ENCODE results near the gene PCDHB10.
"Not testable (repeated sequence)": the region's sequence is repeated elsewhere in the genome, so short reads cannot be mapped to it uniquely, and the experiment has no call there.

PCDHB10 gene

DNA sequence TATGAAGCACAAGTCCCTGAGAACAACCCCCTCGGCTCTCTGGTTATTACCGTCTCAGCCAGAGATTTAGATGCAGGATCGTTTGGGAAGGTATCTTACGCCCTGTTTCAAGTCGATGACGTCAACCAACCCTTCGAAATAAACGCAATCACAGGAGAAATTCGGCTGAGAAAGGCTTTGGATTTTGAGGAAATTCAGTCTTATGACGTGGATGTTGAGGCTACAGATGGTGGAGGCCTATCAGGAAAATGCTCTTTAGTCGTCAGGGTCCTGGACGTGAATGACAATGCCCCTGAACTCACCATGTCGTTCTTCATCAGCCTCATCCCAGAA is 41.2 kb upstream of the PCDHB10 start:
- H3K27me3 ChIP-seq (ENCODE audit: insufficient read depth, low read length, poor library complexity, severe bottlenecking) = no peaks in the 10 kb centered on the region
- H3K9me3 ChIP-seq (ENCODE audit: insufficient read depth, low read depth, low read length) = no peaks in the 10 kb centered on the region
- no peaks in the 10 kb centered on the region for H3K36me3 ChIP-seq (ENCODE audit: insufficient read depth, low read length)
- H3K9ac ChIP-seq (ENCODE audit: low read depth, low read length, poor library complexity, severe bottlenecking) = no peak overlapping the region
- H3K4me2 ChIP-seq (ENCODE audit: low read depth, low read length, poor library complexity, severe bottlenecking) = no peak overlapping the region
- TF ChIP-seq CTCF (conservative IDR thresholded peaks at IDR 0.05; ENCODE audit: low read length) (no peak), EZH2phosphoT487 (IDR thresholded peaks at IDR 0.05; ENCODE audit: borderline replicate concordance) (no peak)
- no peaks in the 10 kb centered on the region for H4K20me1 ChIP-seq (ENCODE audit: insufficient read depth, low read length, poor library complexity, severe bottlenecking)
- H3K4me1 ChIP-seq (ENCODE audit: insufficient read depth, low read length, poor library complexity, severe bottlenecking) = no peaks in the 10 kb centered on the region
- H3F3A ChIP-seq (ENCODE audit: low read depth) = no peaks in the 10 kb centered on the region
- H3K79me2 ChIP-seq (ENCODE audit: insufficient read depth, low read length) = no peaks in the 10 kb centered on the region
- no peaks in the 10 kb centered on the region for H3K9me2 ChIP-seq (replicated peaks; ENCODE audit: low read depth, low read length)
- H3K4me3 ChIP-seq (ENCODE audit: low read length, poor library complexity, severe bottlenecking) = no peak overlapping the region
- no peak overlapping the region for H2AFZ ChIP-seq (ENCODE audit: low read length)

DNA sequence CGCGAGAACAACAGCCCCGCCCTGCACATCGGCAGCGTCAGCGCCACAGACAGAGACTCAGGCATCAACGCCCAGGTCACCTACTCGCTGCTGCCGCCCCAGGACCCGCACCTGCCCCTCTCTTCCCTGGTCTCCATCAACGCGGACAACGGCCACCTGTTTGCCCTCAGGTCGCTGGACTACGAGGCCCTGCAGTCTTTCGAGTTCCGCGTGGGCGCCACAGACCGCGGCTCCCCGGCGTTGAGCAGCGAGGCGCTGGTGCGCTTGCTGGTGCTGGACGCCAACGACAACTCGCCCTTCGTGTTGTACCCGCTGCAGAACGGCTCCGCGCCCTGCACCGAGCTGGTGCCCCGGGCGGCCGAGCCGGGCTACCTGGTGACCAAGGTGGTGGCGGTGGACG is 40.5 kb upstream of the PCDHB10 start:
- H3K9me2 ChIP-seq (replicated peaks; ENCODE audit: low read depth, low read length) = not testable (repeated sequence)

GRCh38 chr5:141152096-141152495 is 40.1 kb upstream of the PCDHB10 start:
- not testable (repeated sequence) for H3K9ac ChIP-seq (ENCODE audit: low read depth, low read length, poor library complexity, severe bottlenecking); H3K27me3 ChIP-seq (ENCODE audit: insufficient read depth, low read length, poor library complexity, severe bottlenecking); H3K79me2 ChIP-seq (ENCODE audit: insufficient read depth, low read length); H3K9me3 ChIP-seq (ENCODE audit: insufficient read depth, low read depth, low read length); H4K20me1 ChIP-seq (ENCODE audit: insufficient read depth, low read length, poor library complexity, severe bottlenecking); H3K4me3 ChIP-seq (ENCODE audit: low read length, poor library complexity, severe bottlenecking); H3K36me3 ChIP-seq (ENCODE audit: insufficient read depth, low read length); H3K9me2 ChIP-seq (replicated peaks; ENCODE audit: low read depth, low read length); H2AFZ ChIP-seq (ENCODE audit: low read length); H3K4me2 ChIP-seq (ENCODE audit: low read depth, low read length, poor library complexity, severe bottlenecking); H3K4me1 ChIP-seq (ENCODE audit: insufficient read depth, low read length, poor library complexity, severe bottlenecking); H3F3A ChIP-seq (ENCODE audit: low read depth)

More for the DNA sequence above, 40.5 kb upstream of the PCDHB10 start:
- not testable (repeated sequence) for H3F3A ChIP-seq (ENCODE audit: low read depth); H3K4me2 ChIP-seq (ENCODE audit: low read depth, low read length, poor library complexity, severe bottlenecking); H4K20me1 ChIP-seq (ENCODE audit: insufficient read depth, low read length, poor library complexity, severe bottlenecking); H3K79me2 ChIP-seq (ENCODE audit: insufficient read depth, low read length); H3K4me3 ChIP-seq (ENCODE audit: low read length, poor library complexity, severe bottlenecking); H2AFZ ChIP-seq (ENCODE audit: low read length); H3K4me1 ChIP-seq (ENCODE audit: insufficient read depth, low read length, poor library complexity, severe bottlenecking); H3K36me3 ChIP-seq (ENCODE audit: insufficient read depth, low read length); H3K9me3 ChIP-seq (ENCODE audit: insufficient read depth, low read depth, low read length); H3K9ac ChIP-seq (ENCODE audit: low read depth, low read length, poor library complexity, severe bottlenecking); H3K27me3 ChIP-seq (ENCODE audit: insufficient read depth, low read length, poor library complexity, severe bottlenecking)

GRCh38 chr5:141155540-141156374 is 36.4 kb upstream of the PCDHB10 start:
- no peak overlapping the region for H3K4me3 ChIP-seq (ENCODE audit: low read length, poor library complexity, severe bottlenecking)
- no peaks in the 10 kb centered on the region for H3K36me3 ChIP-seq (ENCODE audit: insufficient read depth, low read length)
- 0 out of 2 replicates have a peak, but pooled peaks cover 4% of the 10 kb centered on the region for H3K9me3 ChIP-seq (ENCODE audit: insufficient read depth, low read depth, low read length)
- TF ChIP-seq EZH2phosphoT487 (IDR thresholded peaks at IDR 0.05; ENCODE audit: borderline replicate concordance) (no peak), CTCF (conservative IDR thresholded peaks at IDR 0.05; ENCODE audit: low read length) (peak; percentile 37)
- no peaks in the 10 kb centered on the region for H3K9me2 ChIP-seq (replicated peaks; ENCODE audit: low read depth, low read length)
- no peak overlapping the region for H2AFZ ChIP-seq (ENCODE audit: low read length)
- H3K27me3 ChIP-seq (ENCODE audit: insufficient read depth, low read length, poor library complexity, severe bottlenecking) = no peaks in the 10 kb centered on the region
- no peak overlapping the region for H3K9ac ChIP-seq (ENCODE audit: low read depth, low read length, poor library complexity, severe bottlenecking)
- H3F3A ChIP-seq (ENCODE audit: low read depth) = no peaks in the 10 kb centered on the region
- H3K79me2 ChIP-seq (ENCODE audit: insufficient read depth, low read length) = no peaks in the 10 kb centered on the region
- H3K4me2 ChIP-seq (ENCODE audit: low read depth, low read length, poor library complexity, severe bottlenecking) = no peak overlapping the region
- H3K4me1 ChIP-seq (ENCODE audit: insufficient read depth, low read length, poor library complexity, severe bottlenecking) = no peaks in the 10 kb centered on the region
- no peaks in the 10 kb centered on the region for H4K20me1 ChIP-seq (ENCODE audit: insufficient read depth, low read length, poor library complexity, severe bottlenecking)

GRCh38 chr5:141157356-141157755 is 34.8 kb upstream of the PCDHB10 start:
- H3K9me3 ChIP-seq (ENCODE audit: insufficient read depth, low read depth, low read length); H3K4me2 ChIP-seq (ENCODE audit: low read depth, low read length, poor library complexity, severe bottlenecking); H3K79me2 ChIP-seq (ENCODE audit: insufficient read depth, low read length); H3K9ac ChIP-seq (ENCODE audit: low read depth, low read length, poor library complexity, severe bottlenecking); H3F3A ChIP-seq (ENCODE audit: low read depth); H2AFZ ChIP-seq (ENCODE audit: low read length); H3K36me3 ChIP-seq (ENCODE audit: insufficient read depth, low read length); H3K27me3 ChIP-seq (ENCODE audit: insufficient read depth, low read length, poor library complexity, severe bottlenecking); H4K20me1 ChIP-seq (ENCODE audit: insufficient read depth, low read length, poor library complexity, severe bottlenecking); H3K9me2 ChIP-seq (replicated peaks; ENCODE audit: low read depth, low read length); H3K4me3 ChIP-seq (ENCODE audit: low read length, poor library complexity, severe bottlenecking); H3K4me1 ChIP-seq (ENCODE audit: insufficient read depth, low read length, poor library complexity, severe bottlenecking): not testable (repeated sequence)

DNA sequence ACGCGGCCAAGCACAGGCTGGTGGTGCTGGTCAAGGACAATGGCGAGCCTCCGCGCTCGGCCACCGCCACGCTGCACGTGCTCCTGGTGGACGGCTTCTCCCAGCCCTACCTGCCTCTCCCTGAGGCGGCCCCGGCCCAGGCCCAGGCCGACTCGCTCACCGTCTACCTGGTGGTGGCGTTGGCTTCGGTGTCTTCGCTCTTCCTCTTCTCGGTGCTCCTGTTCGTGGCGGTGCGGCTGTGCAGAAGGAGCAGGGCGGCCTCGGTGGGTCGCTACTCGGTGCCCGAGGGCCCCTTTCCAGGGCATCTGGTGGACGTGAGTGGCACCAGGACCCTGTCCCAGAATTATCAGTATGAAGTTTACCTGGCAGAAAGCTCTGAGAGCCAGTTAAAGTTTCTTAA is 34.3 kb upstream of the PCDHB10 start:
- H3K36me3 ChIP-seq (ENCODE audit: insufficient read depth, low read length); H3K79me2 ChIP-seq (ENCODE audit: insufficient read depth, low read length); H3K9me2 ChIP-seq (replicated peaks; ENCODE audit: low read depth, low read length); H3K9ac ChIP-seq (ENCODE audit: low read depth, low read length, poor library complexity, severe bottlenecking); H3K4me2 ChIP-seq (ENCODE audit: low read depth, low read length, poor library complexity, severe bottlenecking); H3K9me3 ChIP-seq (ENCODE audit: insufficient read depth, low read depth, low read length); H3K4me1 ChIP-seq (ENCODE audit: insufficient read depth, low read length, poor library complexity, severe bottlenecking); H3K4me3 ChIP-seq (ENCODE audit: low read length, poor library complexity, severe bottlenecking); H3K27me3 ChIP-seq (ENCODE audit: insufficient read depth, low read length, poor library complexity, severe bottlenecking); H2AFZ ChIP-seq (ENCODE audit: low read length); H4K20me1 ChIP-seq (ENCODE audit: insufficient read depth, low read length, poor library complexity, severe bottlenecking); H3F3A ChIP-seq (ENCODE audit: low read depth): not testable (repeated sequence)
